ENCODE measurements around the gene SP100.

SP100 gene

GRCh38 chr2:230521386-230521785 is 105.4 kb downstream of the SP100 start:
- FAIRE-seq (no peak), DNase-seq (ENCODE audit: insufficient read length, low spot score) (no peak)

- FAIRE-seq, result no peak
- no peak for DNase-seq (ENCODE audit: insufficient read length, low spot score)
These were observed 109.7 kb downstream of the SP100 start for GRCh38 chr2:230525682-230526081.

- DNase-seq (ENCODE audit: insufficient read length, low spot score) (no peak), FAIRE-seq (peak; percentile 86)
These were observed 121.6 kb downstream of the SP100 start for GRCh38 chr2:230537531-230537976.

- no peak for DNase-seq (ENCODE audit: insufficient read length, low spot score)
- FAIRE-seq, result no peak
These were observed 124.3 kb downstream of the SP100 start for GRCh38 chr2:230540332-230540731.

GRCh38 chr2:230541934-230542380 is 126.0 kb downstream of the SP100 start:
- FAIRE-seq (peak; percentile 84), DNase-seq (ENCODE audit: insufficient read length, low spot score) (no peak)

- DNase-seq (ENCODE audit: insufficient read length, low spot score) (no peak), FAIRE-seq (no peak)
These were observed 126.8 kb downstream of the SP100 start for GRCh38 chr2:230542751-230543150.

- no peak for FAIRE-seq
These were observed 136.2 kb downstream of the SP100 start for GRCh38 chr2:230552181-230552580.

GRCh38 chr2:230557065-230557464 is 141.1 kb downstream of the SP100 start:
- DNase-seq (ENCODE audit: insufficient read length, low spot score) (no peak), FAIRE-seq (no peak)

More at GRCh38 chr2:230552181-230552580, 136.2 kb downstream of the SP100 start:
- no peak for DNase-seq (ENCODE audit: insufficient read length, low spot score)

- no peak for DNase-seq (ENCODE audit: insufficient read length, low spot score)
- FAIRE-seq, result no peak
These were observed 149.1 kb downstream of the SP100 start for GRCh38 chr2:230564805-230565779.

- DNase-seq (ENCODE audit: insufficient read length, low spot score), result no peak
These were observed 153.3 kb downstream of the SP100 start for GRCh38 chr2:230569298-230569697.

GRCh38 chr2:230570987-230571386 is 155.0 kb downstream of the SP100 start:
- DNase-seq (ENCODE audit: insufficient read length, low spot score) (no peak), FAIRE-seq (no peak)

More at GRCh38 chr2:230569298-230569697, 153.3 kb downstream of the SP100 start:
- FAIRE-seq, result no peak

- DNase-seq (ENCODE audit: insufficient read length, low spot score) (no peak), FAIRE-seq (no peak)
These were observed 159.8 kb downstream of the SP100 start for GRCh38 chr2:230575642-230576324.

- no peak for DNase-seq (ENCODE audit: insufficient read length, low spot score)
- FAIRE-seq, result no peak
These were observed 161.1 kb downstream of the SP100 start for GRCh38 chr2:230577114-230577513.

- DNase-seq (ENCODE audit: insufficient read length, low spot score) (no peak), FAIRE-seq (peak; percentile 67)
These were observed 162.1 kb downstream of the SP100 start for GRCh38 chr2:230578106-230578505.

- DNase-seq (ENCODE audit: insufficient read length, low spot score) (no peak), FAIRE-seq (peak; percentile 98)
These were observed 166.9 kb downstream of the SP100 start for GRCh38 chr2:230582851-230583283.

GRCh38 chr2:230583581-230583980 is 167.6 kb downstream of the SP100 start:
- DNase-seq (ENCODE audit: insufficient read length, low spot score), result no peak
- FAIRE-seq, result peak; percentile 80

GRCh38 chr2:230586328-230586982 is 170.5 kb downstream of the SP100 start:
- no peak for FAIRE-seq

GRCh38 chr2:230589025-230589424 is 173.0 kb downstream of the SP100 start:
- DNase-seq (ENCODE audit: insufficient read length, low spot score), result no peak
- FAIRE-seq, result no peak

More at GRCh38 chr2:230586328-230586982, 170.5 kb downstream of the SP100 start:
- no peak for DNase-seq (ENCODE audit: insufficient read length, low spot score)

- FAIRE-seq (peak; percentile 100), DNase-seq (ENCODE audit: insufficient read length, low spot score) (no peak)
These were observed 173.6 kb downstream of the SP100 start for GRCh38 chr2:230589497-230590015.

- FAIRE-seq, result no peak
- DNase-seq (ENCODE audit: insufficient read length, low spot score), result no peak
These were observed 174.3 kb downstream of the SP100 start for GRCh38 chr2:230590333-230590732.

- peak; percentile 57 for FAIRE-seq
- no peak for DNase-seq (ENCODE audit: insufficient read length, low spot score)
These were observed 175.8 kb downstream of the SP100 start for GRCh38 chr2:230591850-230592249.

All from GM19239 (cell line).